Activated T-helper 1 cell treated with anti-CD3 and anti-CD28 coated beads, Interleukin-12 subunit alpha, Interleukin-12 subunit beta, Interleukin-2, Interleukin-4 antibody, amounts not matched to agents 30 ng/mL and 10 ng/mL and 1 ng/mL, durations not matched to agents 14 hours and 24 hours and 36 hours (primary cell): Measurements from ENCODE around the gene ZC2HC1C. TPM values are rescaled to one million over a fixed set of nuclear protein-coding genes. Genes with fewer than 3 reads are reported as not detected.
"Not testable (repeated sequence)": the region's sequence is repeated elsewhere in the genome, so short reads cannot be mapped to it uniquely, and the experiment has no call there.

ENCODE experiments used
- DNase-seq: peaks from one replicate; pipeline ENCODE4 v3.0.0; 2021; ENCODE audit warnings: low spot score
- H3K27ac Mint-ChIP-seq: one replicate; pipeline ENCODE4 v1.8.0; 2021; ENCODE audit warnings: mild to moderate bottlenecking, mixed read lengths
- H3K27me3 Mint-ChIP-seq: one replicate; pipeline ENCODE4 v1.8.0; 2022; ENCODE audit warnings: mild to moderate bottlenecking, moderate library complexity, mixed read lengths; ENCODE audit not compliant: insufficient read depth
- H3K36me3 Mint-ChIP-seq: one replicate; pipeline ENCODE4 v1.8.0; 2021; ENCODE audit warnings: low read depth, mixed read lengths
- H3K4me1 Mint-ChIP-seq: one replicate; pipeline ENCODE4 v1.8.0; 2021; ENCODE audit warnings: low read depth, mixed read lengths
- H3K4me3 Mint-ChIP-seq: one replicate; pipeline ENCODE4 v1.8.0; 2021; ENCODE audit warnings: mild to moderate bottlenecking, moderate library complexity, mixed read lengths
- H3K9me3 Mint-ChIP-seq: one replicate; pipeline ENCODE4 v1.8.0; 2021; ENCODE audit warnings: mixed read lengths
- intact Hi-C: fragments of 100-400 bp; cut with micrococcal nuclease; formaldehyde crosslinking; loops from one replicate; pipeline ENCODE4 v1.15.1; 2024
- total RNA-seq: library from RNA; stranded (reverse); gene quantifications from 2 replicates; pipeline ENCODE4 v1.2.3, GENCODE V29; 2022

Gene ZC2HC1C
- total RNA-seq, 1 donor from 2014 or later: 0.80 TPM

- intact Hi-C loops: loop anchor here (1.0 to 10.0 kb wide), 5 partner anchors 12 to 349 kb away; partner anchors contain the start of genes AREL1, DLST, EIF2B2 and FCF1
- peak within 1 kb of the TSS; percentile 96 for H3K27ac Mint-ChIP-seq
- peaks cover 19% of the 10 kb centered on the region for H3K36me3 Mint-ChIP-seq
Observed at GRCh38 chr14:75063491-75064204, 5.8 kb upstream of the ZC2HC1C start, which contains the start of gene ACYP1. Gene ACYP1 (minus strand): TSS chr14:75064024. CDS start chr14:75063553, 471 bp downstream.

DNA sequence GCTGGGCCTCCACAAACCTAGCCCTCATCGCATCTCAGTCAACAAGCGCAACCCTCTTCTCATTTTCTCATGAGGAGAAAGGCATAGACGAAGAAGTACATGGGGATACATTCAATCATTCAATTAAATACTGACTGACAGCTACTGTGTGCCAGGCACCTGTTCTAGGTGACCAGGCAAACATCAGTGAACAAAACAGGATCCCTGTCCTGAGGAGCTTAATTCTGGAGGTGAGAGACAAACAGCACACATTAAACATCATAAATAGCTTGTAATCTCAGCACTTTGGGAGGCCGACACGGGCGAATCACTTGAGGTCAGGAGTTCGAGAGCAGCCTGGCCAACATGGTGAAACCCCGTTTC lies 5.3 kb upstream of the ZC2HC1C start:
- peaks cover 31% of the 10 kb centered on the region for H3K4me1 Mint-ChIP-seq
- no peak for DNase-seq
- H3K9me3 Mint-ChIP-seq: no peaks in the 10 kb centered on the region
- H3K36me3 Mint-ChIP-seq: peaks cover 18% of the 10 kb centered on the region
- H3K4me3 Mint-ChIP-seq: peak overlapping the region; percentile 99
- H3K27ac Mint-ChIP-seq: peak overlapping the region; percentile 96
- intact Hi-C loops: loop anchor here (1.0 to 10.0 kb wide), 4 partner anchors 13 to 349 kb away; partner anchors contain the start of genes AREL1, DLST, FCF1 and MLH3
- no peaks in the 10 kb centered on the region for H3K27me3 Mint-ChIP-seq

More at GRCh38 chr14:75063491-75064204, 5.8 kb upstream of the ZC2HC1C start, which contains the start of gene ACYP1:
- Mint-ChIP-seq H3K4me1 (peaks cover 31% of the 10 kb centered on the region), H3K4me3 (peak within 1 kb of the TSS; percentile 99), H3K27me3 (no peaks in the 10 kb centered on the region), H3K9me3 (no peaks in the 10 kb centered on the region)
- DNase-seq: peak; percentile 89

GRCh38 chr14:75066691-75067090 lies 2.8 kb upstream of the ZC2HC1C start:
- H3K27me3 Mint-ChIP-seq: no peaks in the 10 kb centered on the region
- intact Hi-C loops: loop anchor here (5.0 to 10.0 kb wide), 4 partner anchors 124 to 352 kb away; partner anchors contain the start of genes AREL1, DLST, FCF1 and YLPM1
- H3K27ac Mint-ChIP-seq: no peak overlapping the region
- H3K4me1 Mint-ChIP-seq: peaks cover 21% of the 10 kb centered on the region
- no peaks in the 10 kb centered on the region for H3K9me3 Mint-ChIP-seq
- no peaks in the 10 kb centered on the region for H3K36me3 Mint-ChIP-seq
- no peak for DNase-seq
- no peak overlapping the region for H3K4me3 Mint-ChIP-seq

- DNase-seq: no peak
- Mint-ChIP-seq H3K9me3 (no peaks in the 10 kb centered on the region), H3K27ac (no peak overlapping the region), H3K36me3 (no peaks in the 10 kb centered on the region), H3K4me3 (no peak overlapping the region), H3K27me3 (no peaks in the 10 kb centered on the region), H3K4me1 (peaks cover 21% of the 10 kb centered on the region)
- intact Hi-C loops: loop anchor here (5.0 to 10.0 kb wide), 4 partner anchors 125 to 352 kb away; partner anchors contain the start of genes AREL1, DLST, FCF1 and YLPM1
Observed at GRCh38 chr14:75067212-75067611, 2.2 kb upstream of the ZC2HC1C start.

GRCh38 chr14:75067765-75068164 lies 1.7 kb upstream of the ZC2HC1C start:
- H3K27ac Mint-ChIP-seq, H3K4me3 Mint-ChIP-seq, DNase-seq, H3K36me3 Mint-ChIP-seq, H3K27me3 Mint-ChIP-seq, H3K9me3 Mint-ChIP-seq: not testable (repeated sequence)
- peaks cover 19% of the 10 kb centered on the region for H3K4me1 Mint-ChIP-seq
- intact Hi-C loops: loop anchor here (2.0 to 10.0 kb wide), 5 partner anchors 59 to 353 kb away; partner anchors contain the start of genes AREL1, DLST, FCF1 and NEK9

DNA sequence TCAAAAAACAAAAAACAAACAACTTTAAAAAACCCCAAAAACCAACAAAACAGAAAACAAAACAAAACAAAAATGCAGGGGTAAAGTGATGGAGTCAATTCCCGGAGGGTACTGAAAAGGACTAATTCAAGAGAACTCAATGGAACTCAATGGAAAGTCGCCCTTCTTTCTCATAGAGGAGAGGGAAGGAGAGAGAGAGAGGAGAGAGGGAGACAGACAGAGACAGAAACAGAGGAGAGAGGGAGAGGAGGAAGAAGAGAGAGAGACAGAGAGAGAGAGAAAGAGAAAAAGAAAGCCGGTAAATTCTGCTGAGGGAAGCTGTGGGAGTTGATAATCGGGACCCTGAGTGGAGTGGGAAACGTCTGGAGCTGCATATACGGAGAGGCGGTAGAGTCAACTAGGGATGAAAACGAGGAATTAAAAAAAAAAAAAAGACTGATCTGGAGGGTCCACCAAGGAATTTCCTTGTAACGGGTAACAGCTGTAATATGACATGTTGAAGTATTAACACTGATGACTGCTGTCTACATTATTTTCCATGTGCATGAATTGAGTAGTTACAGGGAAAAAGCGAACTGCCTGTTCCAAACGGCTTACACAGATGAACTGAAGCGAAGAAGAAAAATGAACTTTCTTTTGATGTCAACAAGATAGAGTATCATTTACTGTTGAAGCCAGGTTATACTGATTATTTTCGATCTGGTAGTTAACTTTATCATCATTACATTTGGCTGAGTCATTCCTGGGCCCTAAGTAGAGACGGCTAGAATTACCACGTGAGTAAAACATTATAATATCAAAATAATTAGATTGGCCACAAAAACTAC lies 934 bp upstream of the ZC2HC1C start:
- no peak for DNase-seq
- peaks cover 12% of the 10 kb centered on the region for H3K4me1 Mint-ChIP-seq
- no peaks in the 10 kb centered on the region for H3K9me3 Mint-ChIP-seq
- intact Hi-C loops: loop anchor here (1.0 to 10.0 kb wide), 7 partner anchors 17 to 354 kb away; partner anchors contain the start of genes AREL1, DLST, EIF2B2 and FCF1
- no peaks in the 10 kb centered on the region for H3K27me3 Mint-ChIP-seq
- no peak overlapping the region for H3K27ac Mint-ChIP-seq
- H3K36me3 Mint-ChIP-seq: no peaks in the 10 kb centered on the region
- H3K4me3 Mint-ChIP-seq: no peak overlapping the region

DNA sequence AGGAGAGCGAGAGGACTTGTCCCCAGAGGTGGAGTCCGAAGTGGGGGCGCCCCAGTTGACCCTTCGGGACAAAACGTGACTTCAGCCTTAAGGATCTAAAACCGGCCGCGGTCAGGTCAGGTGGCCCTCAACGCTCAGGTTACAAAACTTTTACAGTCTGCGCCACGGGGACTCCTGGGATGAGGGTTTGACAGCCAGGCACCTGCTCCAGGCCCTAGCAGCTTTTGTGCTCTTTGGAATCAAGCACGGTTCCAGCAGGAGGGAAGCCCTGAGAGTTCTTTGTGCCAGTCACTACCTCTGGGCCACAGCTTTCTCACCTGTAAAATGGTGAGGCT lies 337 bp downstream of the ZC2HC1C start:
- intact Hi-C loops: loop anchor here (1.0 to 10.0 kb wide), 7 partner anchors 18 to 355 kb away; partner anchors contain the start of genes AREL1, DLST, EIF2B2 and FCF1
- Mint-ChIP-seq H3K4me1 (peaks cover 5% of the 10 kb centered on the region), H3K36me3 (no peaks in the 10 kb centered on the region), H3K4me3 (no peak overlapping the region), H3K27ac (peak overlapping the region; percentile 66), H3K27me3 (no peaks in the 10 kb centered on the region), H3K9me3 (no peaks in the 10 kb centered on the region)
- no peak for DNase-seq

DNA sequence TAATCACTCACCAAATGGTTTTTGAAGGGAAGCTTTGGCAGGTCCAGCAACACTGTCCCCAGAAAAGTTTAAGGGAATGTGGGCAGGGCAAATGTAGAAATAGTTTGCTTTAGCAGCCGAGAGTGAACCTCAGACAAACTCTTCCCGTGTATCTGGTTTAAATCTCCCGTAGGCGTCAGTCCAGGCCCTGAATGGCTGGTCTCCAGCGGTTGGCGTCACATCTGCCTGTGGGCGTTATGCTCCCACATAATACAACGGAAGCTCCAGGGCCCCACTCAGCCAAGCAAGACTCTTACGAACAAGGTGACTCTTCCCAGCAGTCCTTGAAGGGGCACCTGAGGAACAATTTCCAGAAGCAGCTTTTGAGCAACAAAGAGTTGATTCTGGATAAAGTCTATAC lies 942 bp downstream of the ZC2HC1C start:
- Mint-ChIP-seq H3K4me1 (peaks cover 5% of the 10 kb centered on the region), H3K4me3 (no peak overlapping the region), H3K27ac (no peak overlapping the region), H3K9me3 (no peaks in the 10 kb centered on the region), H3K36me3 (no peaks in the 10 kb centered on the region), H3K27me3 (peaks cover 3% of the 10 kb centered on the region)
- intact Hi-C loops: no loop called here
- DNase-seq: no peak

GRCh38 chr14:75077794-75078193 lies 8.4 kb downstream of the ZC2HC1C start:
- peaks cover 3% of the 10 kb centered on the region for H3K27me3 Mint-ChIP-seq
- H3K4me1 Mint-ChIP-seq: no peaks in the 10 kb centered on the region
- no peak overlapping the region for H3K27ac Mint-ChIP-seq
- H3K36me3 Mint-ChIP-seq: peaks cover 14% of the 10 kb centered on the region
- no peaks in the 10 kb centered on the region for H3K9me3 Mint-ChIP-seq
- no peak overlapping the region for H3K4me3 Mint-ChIP-seq
- no peak for DNase-seq
- intact Hi-C loops: no loop called here

GRCh38 chr14:75079521-75079920 lies 10.1 kb downstream of the ZC2HC1C start:
- no peaks in the 10 kb centered on the region for H3K9me3 Mint-ChIP-seq

GRCh38 chr14:75081660-75082229 lies 12.3 kb downstream of the ZC2HC1C start:
- H3K9me3 Mint-ChIP-seq: no peaks in the 10 kb centered on the region

More at GRCh38 chr14:75079521-75079920, 10.1 kb downstream of the ZC2HC1C start:
- peaks cover 26% of the 10 kb centered on the region for H3K36me3 Mint-ChIP-seq
- DNase-seq: no peak
- no peaks in the 10 kb centered on the region for H3K4me1 Mint-ChIP-seq
- no peak overlapping the region for H3K27ac Mint-ChIP-seq
- peaks cover 3% of the 10 kb centered on the region for H3K27me3 Mint-ChIP-seq
- intact Hi-C loops: no loop called here
- no peak overlapping the region for H3K4me3 Mint-ChIP-seq

DNA sequence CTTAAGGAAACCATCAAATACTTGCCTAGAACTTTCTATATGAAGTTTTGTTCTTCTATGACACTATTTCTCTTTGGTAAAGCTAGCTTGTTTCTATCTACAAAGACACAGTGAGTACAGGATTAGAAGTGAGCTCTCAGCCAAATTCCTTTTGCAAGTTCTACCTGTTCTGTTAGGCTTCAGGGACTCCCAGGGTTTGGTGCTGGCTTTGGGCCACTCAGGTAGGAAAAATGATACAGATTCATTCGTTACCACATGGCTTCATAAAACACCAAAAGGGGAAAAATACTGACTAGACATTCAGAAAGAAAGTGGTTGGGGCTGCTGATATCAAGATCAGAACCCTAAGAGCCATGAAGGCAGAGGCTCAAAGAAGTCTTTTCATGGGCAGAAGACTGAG lies 13.8 kb downstream of the ZC2HC1C start:
- H3K36me3 Mint-ChIP-seq: peaks cover 41% of the 10 kb centered on the region
- H3K27ac Mint-ChIP-seq: no peak overlapping the region
- no peaks in the 10 kb centered on the region for H3K27me3 Mint-ChIP-seq
- H3K4me1 Mint-ChIP-seq: no peaks in the 10 kb centered on the region
- DNase-seq: no peak
- intact Hi-C loops: no loop called here
- no peak overlapping the region for H3K4me3 Mint-ChIP-seq
- H3K9me3 Mint-ChIP-seq: no peaks in the 10 kb centered on the region

More at GRCh38 chr14:75081660-75082229, 12.3 kb downstream of the ZC2HC1C start:
- Mint-ChIP-seq H3K27ac (no peak overlapping the region), H3K27me3 (no peaks in the 10 kb centered on the region), H3K4me1 (no peaks in the 10 kb centered on the region), H3K4me3 (no peak overlapping the region), H3K36me3 (peaks cover 35% of the 10 kb centered on the region)
- DNase-seq: no peak
- intact Hi-C loops: no loop called here
